GM12878 (cell line): Measurements from ENCODE around the gene EDEM3. TPM values are rescaled to one million over a fixed set of nuclear protein-coding genes. Genes with fewer than 3 reads are reported as not detected.

Experiments
- BMI1 ChIP-seq: fragments of 450-650 bp; IDR thresholded peaks from 2 replicates; pipeline ENCODE4 v1.6.1; 2016; ENCODE audit warnings: mild to moderate bottlenecking, moderate library complexity, borderline replicate concordance
- ELK1 ChIP-seq: IDR thresholded peaks from 2 replicates; pipeline ENCODE4 v1.6.1; 2012; ENCODE audit warnings: low read depth, low read length, improper control_type of control experiment
- HDAC2 ChIP-seq: fragments of 200-600 bp; sonication (generic); IDR thresholded peaks from 2 replicates; pipeline ENCODE4 v1.6.1; 2017
- MYB ChIP-seq: fragments of 150-350 bp; IDR thresholded peaks from 2 replicates; pipeline ENCODE4 v1.6.1; 2014; ENCODE audit warnings: mild to moderate bottlenecking, low read depth, low read length, borderline replicate concordance
- NR2C2 ChIP-seq: IDR thresholded peaks from 2 replicates; pipeline ENCODE4 v1.6.1; 2011; ENCODE audit warnings: borderline replicate concordance, low read depth; ENCODE audit not compliant: control insufficient read depth, insufficient read length
- POU2F2 ChIP-seq: IDR thresholded peaks from 3 replicates; pipeline ENCODE4 v1.6.1; 2011; ENCODE audit warnings: low read depth, mild to moderate bottlenecking, low read length, borderline replicate concordance
- PRDM15 ChIP-seq: fragments of 450-650 bp; formaldehyde crosslinking; IDR thresholded peaks from 2 replicates; pipeline ENCODE4 v1.4.0; 2020; ENCODE audit warnings: mild to moderate bottlenecking, moderate library complexity
- RAD51 ChIP-seq: fragments of 450-650 bp; IDR thresholded peaks from 2 replicates; pipeline ENCODE4 v1.6.1; 2016; ENCODE audit warnings: moderate library complexity, mild to moderate bottlenecking, inconsistent platforms
- SUPT20H ChIP-seq: IDR thresholded peaks from 2 replicates; pipeline ENCODE4 v1.6.1; 2011; ENCODE audit warnings: low read depth, mild to moderate bottlenecking, low read length, moderate library complexity, borderline replicate concordance; ENCODE audit not compliant: control insufficient read depth
- USF1 ChIP-seq: IDR thresholded peaks from 2 replicates; pipeline ENCODE4 v1.6.1; 2011; ENCODE audit warnings: borderline replicate concordance, low read depth, mild to moderate bottlenecking, moderate library complexity, mixed read lengths, low read length; ENCODE audit not compliant: insufficient read depth; ENCODE audit errors: extremely low read length
- ZNF622 ChIP-seq: fragments of 450-650 bp; IDR thresholded peaks from 2 replicates; pipeline ENCODE4 v1.6.1; 2017; ENCODE audit warnings: mild to moderate bottlenecking, inconsistent platforms
- polyA plus RNA-seq, 11 experiments: library from polyadenylated mRNA; depleted of rRNA in 4 of 11; unstranded in 6 of 11; stranded (reverse) in 5 of 11; fragments of >200 nt; fragmentation: Nextera tagmentation in 4 of 11; fragmentation: Illumina TruSeq in 1 of 11; extraction: Ambion mirVana in 4 of 11; extraction: Trizol in 1 of 11; gene quantifications; 1 replicate in 1 of 11; 2 replicates in 10 of 11; pipeline versions ENCODE4 v1.2.1 to v1.2.3, GENCODE V29; 2011 to 2016; ENCODE audit warnings: inconsistent platforms in 2 of 11, missing spikeins in 2 of 11, low read depth in 1 of 11
- total RNA-seq, 4 experiments: library from RNA; depleted of rRNA in 3 of 4; stranded (reverse); fragments of >200 nt in 3 of 4; fragmentation: Illumina TruSeq in 1 of 4; extraction: Trizol in 1 of 4; gene quantifications; 2 replicates each; pipeline versions ENCODE4 v1.2.1 to v1.2.3, GENCODE V29; 2013 to 2021
- TF ChIP-seq, protein P1 (sequence below): fragments of 450-650 bp; IDR thresholded peaks from 2 replicates; pipeline ENCODE4 v1.6.1; 2017; ENCODE audit warnings: borderline replicate concordance
- TF ChIP-seq, protein P2 (sequence below): fragments of 450-650 bp; conservative IDR thresholded peaks from 2 replicates; pipeline ENCODE4 v1.6.1; 2017; ENCODE audit warnings: mild to moderate bottlenecking, moderate library complexity
- TF ChIP-seq, protein P3 (sequence below): fragments of 450-650 bp; IDR thresholded peaks from 2 replicates; pipeline ENCODE4 v1.6.1; 2017; ENCODE audit warnings: mild to moderate bottlenecking, moderate library complexity

The EDEM3 gene
- total and polyA plus RNA-seq, 10 of the 15 experiments (the other 5 are each of a cell fraction or from before 2014, with no cell fraction given) = 6.4 to 19.3 (median 14.3) TPM

DNA sequence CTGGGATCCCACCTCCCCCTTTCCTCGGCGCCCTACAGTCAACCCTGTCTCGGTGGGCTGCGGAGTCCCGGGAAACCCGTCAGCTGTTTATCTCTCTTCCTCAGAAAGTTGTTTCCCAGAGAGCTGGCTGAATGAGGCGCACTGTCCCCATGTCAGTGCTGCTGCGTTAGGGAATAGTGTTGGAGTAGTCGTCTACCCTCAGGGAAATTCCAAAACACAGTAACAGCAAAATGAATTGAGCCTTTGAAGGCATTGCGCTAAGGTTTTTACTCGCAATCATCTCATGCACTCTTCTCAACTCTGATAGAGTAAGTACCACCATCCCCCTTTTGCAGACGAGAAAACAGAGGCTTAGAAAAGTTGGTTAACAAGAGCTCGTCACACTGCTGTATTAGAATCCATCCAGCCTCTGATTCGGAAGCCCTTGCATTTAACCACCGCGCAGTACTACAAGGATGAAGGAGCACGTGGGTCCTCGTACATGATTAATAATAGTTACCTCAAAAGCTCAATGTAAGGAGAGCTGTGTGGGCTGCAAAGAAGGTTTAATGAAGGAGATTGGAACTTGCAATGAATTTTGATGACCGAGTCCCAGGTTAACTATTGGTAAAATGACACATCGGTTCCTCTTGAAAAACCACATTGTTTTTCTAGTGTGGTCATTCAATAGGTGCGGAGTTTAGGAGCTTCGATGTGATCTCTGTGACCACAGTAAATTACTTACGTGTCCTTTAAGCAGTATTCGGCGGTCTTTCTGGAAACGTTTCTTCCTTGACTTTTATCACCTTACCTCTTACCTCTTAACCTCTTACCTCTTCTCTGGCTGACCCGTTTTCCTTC lies 788 bp upstream of the EDEM3 start (continued):
- no peak for TF ChIP-seq MYB
- no peak for TF ChIP-seq ELK1
- TF ChIP-seq SUPT20H = no peak
- TF ChIP-seq, protein P1, sequence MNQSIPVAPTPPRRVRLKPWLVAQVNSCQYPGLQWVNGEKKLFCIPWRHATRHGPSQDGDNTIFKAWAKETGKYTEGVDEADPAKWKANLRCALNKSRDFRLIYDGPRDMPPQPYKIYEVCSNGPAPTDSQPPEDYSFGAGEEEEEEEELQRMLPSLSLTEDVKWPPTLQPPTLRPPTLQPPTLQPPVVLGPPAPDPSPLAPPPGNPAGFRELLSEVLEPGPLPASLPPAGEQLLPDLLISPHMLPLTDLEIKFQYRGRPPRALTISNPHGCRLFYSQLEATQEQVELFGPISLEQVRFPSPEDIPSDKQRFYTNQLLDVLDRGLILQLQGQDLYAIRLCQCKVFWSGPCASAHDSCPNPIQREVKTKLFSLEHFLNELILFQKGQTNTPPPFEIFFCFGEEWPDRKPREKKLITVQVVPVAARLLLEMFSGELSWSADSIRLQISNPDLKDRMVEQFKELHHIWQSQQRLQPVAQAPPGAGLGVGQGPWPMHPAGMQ = no peak
- TF ChIP-seq ZNF622 = no peak
- TF ChIP-seq PRDM15 (CRISPR knock-in tag) = no peak
- no peak for TF ChIP-seq USF1
- TF ChIP-seq, protein P2, sequence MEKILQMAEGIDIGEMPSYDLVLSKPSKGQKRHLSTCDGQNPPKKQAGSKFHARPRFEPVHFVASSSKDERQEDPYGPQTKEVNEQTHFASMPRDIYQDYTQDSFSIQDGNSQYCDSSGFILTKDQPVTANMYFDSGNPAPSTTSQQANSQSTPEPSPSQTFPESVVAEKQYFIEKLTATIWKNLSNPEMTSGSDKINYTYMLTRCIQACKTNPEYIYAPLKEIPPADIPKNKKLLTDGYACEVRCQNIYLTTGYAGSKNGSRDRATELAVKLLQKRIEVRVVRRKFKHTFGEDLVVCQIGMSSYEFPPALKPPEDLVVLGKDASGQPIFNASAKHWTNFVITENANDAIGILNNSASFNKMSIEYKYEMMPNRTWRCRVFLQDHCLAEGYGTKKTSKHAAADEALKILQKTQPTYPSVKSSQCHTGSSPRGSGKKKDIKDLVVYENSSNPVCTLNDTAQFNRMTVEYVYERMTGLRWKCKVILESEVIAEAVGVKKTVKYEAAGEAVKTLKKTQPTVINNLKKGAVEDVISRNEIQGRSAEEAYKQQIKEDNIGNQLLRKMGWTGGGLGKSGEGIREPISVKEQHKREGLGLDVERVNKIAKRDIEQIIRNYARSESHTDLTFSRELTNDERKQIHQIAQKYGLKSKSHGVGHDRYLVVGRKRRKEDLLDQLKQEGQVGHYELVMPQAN = no peak; the same call in none of the 2 replicates
- no peak for TF ChIP-seq BMI1
- TF ChIP-seq, protein P3, sequence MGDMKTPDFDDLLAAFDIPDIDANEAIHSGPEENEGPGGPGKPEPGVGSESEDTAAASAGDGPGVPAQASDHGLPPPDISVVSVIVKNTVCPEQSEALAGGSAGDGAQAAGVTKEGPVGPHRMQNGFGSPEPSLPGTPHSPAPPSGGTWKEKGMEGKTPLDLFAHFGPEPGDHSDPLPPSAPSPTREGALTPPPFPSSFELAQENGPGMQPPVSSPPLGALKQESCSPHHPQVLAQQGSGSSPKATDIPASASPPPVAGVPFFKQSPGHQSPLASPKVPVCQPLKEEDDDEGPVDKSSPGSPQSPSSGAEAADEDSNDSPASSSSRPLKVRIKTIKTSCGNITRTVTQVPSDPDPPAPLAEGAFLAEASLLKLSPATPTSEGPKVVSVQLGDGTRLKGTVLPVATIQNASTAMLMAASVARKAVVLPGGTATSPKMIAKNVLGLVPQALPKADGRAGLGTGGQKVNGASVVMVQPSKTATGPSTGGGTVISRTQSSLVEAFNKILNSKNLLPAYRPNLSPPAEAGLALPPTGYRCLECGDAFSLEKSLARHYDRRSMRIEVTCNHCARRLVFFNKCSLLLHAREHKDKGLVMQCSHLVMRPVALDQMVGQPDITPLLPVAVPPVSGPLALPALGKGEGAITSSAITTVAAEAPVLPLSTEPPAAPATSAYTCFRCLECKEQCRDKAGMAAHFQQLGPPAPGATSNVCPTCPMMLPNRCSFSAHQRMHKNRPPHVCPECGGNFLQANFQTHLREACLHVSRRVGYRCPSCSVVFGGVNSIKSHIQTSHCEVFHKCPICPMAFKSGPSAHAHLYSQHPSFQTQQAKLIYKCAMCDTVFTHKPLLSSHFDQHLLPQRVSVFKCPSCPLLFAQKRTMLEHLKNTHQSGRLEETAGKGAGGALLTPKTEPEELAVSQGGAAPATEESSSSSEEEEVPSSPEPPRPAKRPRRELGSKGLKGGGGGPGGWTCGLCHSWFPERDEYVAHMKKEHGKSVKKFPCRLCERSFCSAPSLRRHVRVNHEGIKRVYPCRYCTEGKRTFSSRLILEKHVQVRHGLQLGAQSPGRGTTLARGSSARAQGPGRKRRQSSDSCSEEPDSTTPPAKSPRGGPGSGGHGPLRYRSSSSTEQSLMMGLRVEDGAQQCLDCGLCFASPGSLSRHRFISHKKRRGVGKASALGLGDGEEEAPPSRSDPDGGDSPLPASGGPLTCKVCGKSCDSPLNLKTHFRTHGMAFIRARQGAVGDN = no peak
- no peak for TF ChIP-seq NR2C2
- peak; percentile 46; the same call in 1 of the 2 replicates for TF ChIP-seq RAD51
- TF ChIP-seq POU2F2 = no peak; the same call in 2 of the 3 replicates
- no peak for TF ChIP-seq HDAC2
